ENCODE results near the gene SECISBP2L.

DNA sequence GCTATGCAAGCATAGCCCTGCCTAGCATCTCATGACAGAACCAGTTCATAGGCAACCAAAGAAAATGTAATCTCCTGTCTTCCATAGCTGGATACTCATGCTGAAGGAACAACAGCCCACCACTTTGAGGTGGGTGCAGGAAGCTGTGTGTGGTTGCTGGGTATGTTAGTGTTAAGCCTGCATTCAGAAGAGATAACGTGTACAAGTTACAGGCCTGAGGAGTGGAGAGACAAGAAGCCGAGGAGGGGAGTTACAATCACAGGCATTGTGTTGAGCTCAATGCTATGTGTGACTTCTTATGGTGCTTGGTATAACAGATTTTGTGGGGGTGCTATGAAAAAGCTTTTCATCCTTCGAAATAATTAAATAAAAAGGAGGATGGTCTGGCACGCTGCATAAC, 42.8 kb upstream of the SECISBP2L start:
- TF ChIP-seq EZH2 (IDR thresholded peaks at IDR 0.05; ENCODE audit: borderline replicate concordance, low read depth, low read length, severe bottlenecking) (no peak), POLR2A (IDR thresholded peaks at IDR 0.05; ENCODE audit: low read depth, low read length) (no peak), JUN (IDR thresholded peaks at IDR 0.05; ENCODE audit: borderline replicate concordance, insufficient read depth, insufficient read length, low read depth) (no peak), FOS (IDR thresholded peaks at IDR 0.05; ENCODE audit: borderline replicate concordance, insufficient read depth, low read length) (no peak), GATA2 (IDR thresholded peaks at IDR 0.05; ENCODE audit: insufficient read depth, insufficient read length, low read depth, low read length) (no peak), POLR2AphosphoS5 (IDR thresholded peaks at IDR 0.05; ENCODE audit: insufficient read depth, low read depth, low read length) (no peak), MYC (IDR thresholded peaks at IDR 0.05; ENCODE audit: low read depth, low read length) (no peak)
- TF ChIP-seq, protein P1, sequence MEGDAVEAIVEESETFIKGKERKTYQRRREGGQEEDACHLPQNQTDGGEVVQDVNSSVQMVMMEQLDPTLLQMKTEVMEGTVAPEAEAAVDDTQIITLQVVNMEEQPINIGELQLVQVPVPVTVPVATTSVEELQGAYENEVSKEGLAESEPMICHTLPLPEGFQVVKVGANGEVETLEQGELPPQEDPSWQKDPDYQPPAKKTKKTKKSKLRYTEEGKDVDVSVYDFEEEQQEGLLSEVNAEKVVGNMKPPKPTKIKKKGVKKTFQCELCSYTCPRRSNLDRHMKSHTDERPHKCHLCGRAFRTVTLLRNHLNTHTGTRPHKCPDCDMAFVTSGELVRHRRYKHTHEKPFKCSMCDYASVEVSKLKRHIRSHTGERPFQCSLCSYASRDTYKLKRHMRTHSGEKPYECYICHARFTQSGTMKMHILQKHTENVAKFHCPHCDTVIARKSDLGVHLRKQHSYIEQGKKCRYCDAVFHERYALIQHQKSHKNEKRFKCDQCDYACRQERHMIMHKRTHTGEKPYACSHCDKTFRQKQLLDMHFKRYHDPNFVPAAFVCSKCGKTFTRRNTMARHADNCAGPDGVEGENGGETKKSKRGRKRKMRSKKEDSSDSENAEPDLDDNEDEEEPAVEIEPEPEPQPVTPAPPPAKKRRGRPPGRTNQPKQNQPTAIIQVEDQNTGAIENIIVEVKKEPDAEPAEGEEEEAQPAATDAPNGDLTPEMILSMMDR (IDR thresholded peaks at IDR 0.05; ENCODE audit: extremely low read depth in 1 of 2, insufficient read depth in 1 of 2, low read depth in 1 of 2, low read length in 2 of 2) = no peak
- TF ChIP-seq, protein P2, sequence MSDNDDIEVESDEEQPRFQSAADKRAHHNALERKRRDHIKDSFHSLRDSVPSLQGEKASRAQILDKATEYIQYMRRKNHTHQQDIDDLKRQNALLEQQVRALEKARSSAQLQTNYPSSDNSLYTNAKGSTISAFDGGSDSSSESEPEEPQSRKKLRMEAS (IDR thresholded peaks at IDR 0.05; ENCODE audit: insufficient read depth, insufficient read length) = no peak

Measured in endothelial cell of umbilical vein (primary cell).